ENCODE data around the gene STK11IP. TPM values are rescaled to one million over a fixed set of nuclear protein-coding genes. Genes with fewer than 3 reads are reported as not detected.

Gene STK11IP
- total RNA-seq, 1 donor from 2014 or later = 17.1 TPM

GRCh38 chr2:219644801-219645480 lies 47.3 kb downstream of the STK11IP start:
- peak; percentile 81 for DNase-seq (ENCODE audit: low spot score)

DNA sequence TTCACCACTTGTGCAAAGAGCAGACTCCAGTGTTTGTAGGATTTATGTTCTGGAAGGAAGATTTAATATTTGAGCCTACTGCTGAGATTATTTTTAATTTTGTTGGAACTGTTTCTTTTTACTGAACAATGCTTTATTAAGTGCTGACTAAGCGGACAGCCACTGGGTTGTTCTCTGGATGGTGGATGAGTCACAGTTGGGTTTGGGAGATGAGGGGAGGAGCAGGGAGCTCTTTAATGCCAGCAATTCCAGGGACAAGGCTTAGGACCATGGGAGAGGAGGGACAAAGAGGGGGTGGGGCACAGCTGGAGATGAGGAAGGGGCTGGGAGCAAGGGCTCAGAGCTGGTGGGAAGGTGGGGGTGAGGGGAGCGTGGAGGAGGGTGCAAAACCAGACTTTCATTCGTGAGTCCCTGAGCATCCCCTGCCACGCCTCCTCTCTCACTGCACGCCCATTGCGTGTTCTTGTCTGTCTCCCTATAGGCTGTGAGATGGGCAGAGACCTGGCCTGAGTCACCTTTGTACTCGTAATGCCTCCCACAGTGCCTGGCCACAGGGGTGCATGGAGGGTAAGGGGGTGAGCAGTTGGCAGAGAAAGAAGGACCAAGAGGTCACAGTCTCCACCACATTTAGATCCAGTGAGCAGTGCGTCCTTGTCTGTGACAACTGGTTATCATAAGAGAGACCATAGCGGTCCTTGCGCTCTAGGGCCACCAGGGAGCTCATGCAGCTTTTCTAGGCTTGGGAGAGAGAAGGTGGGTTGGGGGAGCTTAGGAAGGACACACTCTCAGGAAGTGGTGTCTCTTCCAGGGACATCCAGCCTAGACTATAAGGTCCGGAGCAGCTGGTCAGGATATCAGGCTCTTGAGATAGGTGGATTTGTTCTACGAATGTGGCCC lies 48.2 kb downstream of the STK11IP start:
- DNase-seq (ENCODE audit: low spot score) = peak; percentile 39

DNA sequence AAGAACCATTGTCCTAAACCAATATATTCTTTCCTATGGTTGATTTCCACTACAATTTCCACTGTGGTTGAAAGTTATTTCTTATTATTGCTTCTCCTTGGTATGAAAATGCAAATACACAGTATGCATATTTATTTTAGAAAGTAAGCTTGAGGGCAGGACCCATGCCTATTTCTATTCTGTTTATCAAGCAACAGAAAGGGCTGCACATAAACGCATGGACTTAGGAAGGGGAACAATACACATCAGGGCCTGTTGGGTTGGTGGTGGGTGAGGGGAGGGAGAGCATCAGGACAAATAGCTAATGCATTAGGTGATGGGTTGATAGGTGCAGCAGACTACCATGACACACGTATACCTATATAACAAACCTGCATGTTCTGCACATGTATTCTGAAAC lies 50.5 kb downstream of the STK11IP start:
- peak; percentile 11 for DNase-seq (ENCODE audit: low spot score)

- DNase-seq (ENCODE audit: low spot score) = no peak
These were observed 51.3 kb downstream of the STK11IP start for GRCh38 chr2:219648963-219649362.

DNA sequence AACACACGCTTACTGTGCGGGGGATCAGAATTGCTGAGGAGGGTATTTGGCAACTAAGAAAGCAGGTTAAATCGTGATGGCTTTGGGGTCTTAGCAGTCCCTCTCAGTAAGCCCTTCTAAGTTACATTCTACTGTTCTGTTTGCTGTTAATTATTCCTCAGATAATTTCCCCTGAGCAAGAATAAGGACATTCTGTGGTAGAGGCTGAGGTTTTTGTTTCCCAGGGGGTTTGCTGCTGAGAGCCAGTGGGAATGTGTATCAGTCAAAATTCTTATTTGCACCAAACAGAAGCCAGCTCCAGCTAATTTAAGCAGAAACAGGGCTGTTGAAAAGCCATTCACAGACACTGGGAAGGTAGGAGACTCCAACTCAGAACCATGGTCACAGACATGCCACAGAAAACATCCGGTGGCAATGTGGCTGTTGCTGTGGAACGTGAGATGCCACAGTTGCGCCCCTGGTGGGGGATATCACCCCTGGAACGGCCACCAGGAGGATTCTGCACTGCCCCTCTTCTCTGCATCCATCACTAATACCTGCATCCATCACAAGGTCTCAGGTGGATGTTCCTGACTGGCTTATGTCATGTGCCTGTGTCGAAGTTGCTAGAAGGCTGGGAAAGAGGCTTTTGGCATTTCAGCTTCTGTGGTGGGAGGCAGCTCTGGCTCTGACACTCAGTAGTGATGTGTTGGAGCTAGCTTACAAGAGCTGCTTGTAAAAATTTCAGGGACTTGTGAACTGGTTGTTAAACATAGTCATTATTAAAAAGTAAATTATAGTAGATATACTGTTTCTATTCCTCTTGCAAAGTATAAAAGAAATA lies 53.0 kb downstream of the STK11IP start:
- DNase-seq (ENCODE audit: low spot score) = peak; percentile 69

GRCh38 chr2:219651656-219652055 lies 54.0 kb downstream of the STK11IP start:
- peak; percentile 28 for DNase-seq (ENCODE audit: low spot score)

- DNase-seq (ENCODE audit: low spot score) = no peak
These were observed 58.9 kb downstream of the STK11IP start for GRCh38 chr2:219656526-219656925.

DNA sequence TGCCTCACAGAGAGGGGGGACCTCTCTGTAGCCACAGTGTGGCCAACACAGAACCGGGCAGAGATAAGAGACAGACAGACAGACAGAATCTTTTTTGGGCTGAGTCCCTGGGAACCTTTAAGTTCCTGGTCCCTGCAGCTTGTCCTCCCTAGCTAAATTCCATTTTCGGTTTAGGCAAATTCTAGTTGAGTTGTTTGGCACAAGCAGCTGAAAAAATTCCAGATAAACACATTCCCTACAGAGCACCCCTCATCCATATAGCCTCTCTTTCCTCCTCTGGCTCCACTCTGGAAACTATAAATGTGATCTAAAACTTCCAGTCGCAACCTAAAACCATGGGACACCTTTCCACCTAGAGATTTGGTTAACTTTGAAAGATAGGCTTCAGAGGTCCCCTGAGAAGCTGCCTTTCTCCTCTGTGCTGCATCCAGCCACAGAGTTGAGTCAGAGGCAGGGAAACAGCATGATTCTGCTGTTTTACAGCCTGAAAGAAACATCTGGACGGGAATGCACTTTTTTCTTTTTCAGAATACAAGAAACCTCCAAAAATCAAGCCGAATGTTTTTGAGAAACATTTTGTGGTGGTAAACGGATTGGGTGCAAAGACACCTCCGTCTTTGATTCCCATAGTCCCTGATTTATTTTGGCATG lies 60.7 kb downstream of the STK11IP start:
- DNase-seq (ENCODE audit: low spot score) = no peak

DNA sequence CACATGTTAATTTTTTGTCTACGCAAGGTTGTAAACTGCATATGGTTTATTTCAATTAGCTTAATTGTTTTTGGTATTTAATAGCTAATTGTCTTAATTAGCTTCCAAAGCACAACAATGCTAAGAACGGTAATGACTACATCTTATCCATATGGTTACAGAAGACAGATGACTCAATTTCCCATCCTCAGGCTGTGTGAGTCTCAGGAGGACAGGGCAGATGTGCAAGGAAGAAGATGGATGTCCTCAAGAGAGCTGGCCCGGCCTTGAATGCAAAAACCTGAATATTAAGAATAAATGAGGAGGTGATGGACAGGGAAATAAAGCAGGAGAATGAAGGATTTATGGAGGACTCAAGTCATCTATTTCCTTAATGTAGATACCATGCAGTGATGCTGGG lies 61.2 kb downstream of the STK11IP start:
- peak; percentile 11 for DNase-seq (ENCODE audit: low spot score)

- DNase-seq (ENCODE audit: low spot score) = no peak
These were observed 63.7 kb downstream of the STK11IP start for GRCh38 chr2:219661197-219661954.

- DNase-seq (ENCODE audit: low spot score) = peak; percentile 1
These were observed 64.3 kb downstream of the STK11IP start for GRCh38 chr2:219661955-219662395.

- peak; percentile 11 for DNase-seq (ENCODE audit: low spot score)
These were observed 64.9 kb downstream of the STK11IP start for GRCh38 chr2:219662566-219662965.

- DNase-seq (ENCODE audit: low spot score) = peak; percentile 51
These were observed 65.6 kb downstream of the STK11IP start for GRCh38 chr2:219663116-219663762.

- DNase-seq (ENCODE audit: low spot score) = peak; percentile 53
These were observed 66.4 kb downstream of the STK11IP start for GRCh38 chr2:219664041-219664440.

GRCh38 chr2:219664944-219665343 lies 67.3 kb downstream of the STK11IP start:
- DNase-seq (ENCODE audit: low spot score) = no peak

DNA sequence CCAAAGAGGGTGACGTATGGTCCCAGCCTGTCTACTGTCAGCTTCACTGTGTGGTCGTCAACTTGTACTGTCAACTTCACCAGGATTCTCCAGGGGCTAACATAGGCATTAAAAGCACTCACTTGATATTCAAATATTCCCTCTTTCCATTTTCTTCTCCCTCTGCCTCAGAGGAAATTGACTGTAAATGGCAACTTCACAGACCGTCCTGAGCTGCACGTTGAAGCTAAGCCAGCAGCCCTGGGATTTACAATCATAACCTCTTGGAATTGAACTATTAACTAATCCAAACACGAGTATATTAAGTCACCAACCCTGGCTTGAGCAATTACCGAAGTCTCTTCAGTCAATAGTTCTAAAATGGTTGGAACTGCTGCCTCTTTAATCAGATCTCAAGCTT lies 68.3 kb downstream of the STK11IP start:
- DNase-seq (ENCODE audit: low spot score) = no peak

Measured in mesenteric fat pad (tissue), 1 donor.